Small intestine (tissue), 7 donors: Measurements from ENCODE around the gene SLC7A14. TPM values are rescaled to one million over a fixed set of nuclear protein-coding genes. Genes with fewer than 3 reads are reported as not detected.

Source experiments
- DNase-seq, 2 donors: peaks; one replicate each; pipeline versions ENCODE4 v3.0.0 to v3.0.0-alpha.2; 2013
- FAIRE-seq: peaks from 2 replicates; lab custom pipeline; 2012; peaks lifted over from hg19 to GRCh38; lab: Jason Lieb, UNC
- H3K27ac ChIP-seq, 3 donors: one replicate each; pipeline ENCODE4 v1.5.1; 2013; ENCODE audit warnings: low read length in 2 of 3, mild to moderate bottlenecking in 2 of 3, control low read depth in 1 of 3, inconsistent platforms in 1 of 3, low read depth in 1 of 3, moderate library complexity in 1 of 3
- H3K27me3 ChIP-seq, 3 donors: one replicate each; pipeline ENCODE4 v1.6.1; 2013; ENCODE audit warnings: low read length in 3 of 3, inconsistent platforms in 1 of 3; ENCODE audit not compliant: control insufficient read depth in 3 of 3, insufficient read depth in 3 of 3
- H3K36me3 ChIP-seq, 3 donors: one replicate each; pipeline ENCODE4 v1.6.1; 2013; ENCODE audit warnings: low read length in 3 of 3, inconsistent platforms in 1 of 3, low read depth in 1 of 3, mild to moderate bottlenecking in 1 of 3, moderate library complexity in 1 of 3; ENCODE audit not compliant: control insufficient read depth in 3 of 3, insufficient read depth in 2 of 3
- H3K4me1 ChIP-seq, 3 donors: one replicate each; pipeline ENCODE4 v1.6.1; 2013; ENCODE audit warnings: low read length in 2 of 3, inconsistent platforms in 1 of 3, low read depth in 1 of 3, mild to moderate bottlenecking in 1 of 3, moderate library complexity in 1 of 3; ENCODE audit not compliant: control insufficient read depth in 3 of 3, insufficient read depth in 2 of 3
- H3K4me3 ChIP-seq, 3 donors: one replicate each; pipeline ENCODE4 v1.5.1; 2013; ENCODE audit warnings: low read length in 3 of 3, control low read depth in 1 of 3, inconsistent platforms in 1 of 3, low read depth in 1 of 3, mild to moderate bottlenecking in 1 of 3, moderate library complexity in 1 of 3
- H3K9me3 ChIP-seq, 2 donors: one replicate each; pipeline ENCODE4 v1.6.1; 2013; ENCODE audit warnings: low read depth in 1 of 2, low read length in 1 of 2; ENCODE audit not compliant: control insufficient read depth in 2 of 2, insufficient read depth in 1 of 2
- WGBS, 3 donors: extraction: QIAGEN DNeasy Blood & Tissue Kit; methylation state at CpG; one replicate each; pipeline ENCODE4 v1.1.7; 2013; 5-methylcytosine and 5-hydroxymethylcytosine counted together
- polyA plus RNA-seq, 4 donors: library from polyadenylated mRNA; stranded (reverse) in 3 of 4; unstranded in 1 of 4; fragments of 200-250 nt in 3 of 4; fragments of 120-200 nt in 1 of 4; gene quantifications; one replicate each; pipeline versions ENCODE4 v1.2.1 to v1.2.3, GENCODE V29; 2013
- donor health status: healthy with polysubstance abuse.
- donor health status: control.
- donor health status: control.
- donor health status: Bipolar disorder and iron deficiency.
- donor health status: healthy.

The SLC7A14 gene
- polyA plus RNA-seq, 4 donors: 1.0 to 1.6 TPM; not detected in 2

DNA sequence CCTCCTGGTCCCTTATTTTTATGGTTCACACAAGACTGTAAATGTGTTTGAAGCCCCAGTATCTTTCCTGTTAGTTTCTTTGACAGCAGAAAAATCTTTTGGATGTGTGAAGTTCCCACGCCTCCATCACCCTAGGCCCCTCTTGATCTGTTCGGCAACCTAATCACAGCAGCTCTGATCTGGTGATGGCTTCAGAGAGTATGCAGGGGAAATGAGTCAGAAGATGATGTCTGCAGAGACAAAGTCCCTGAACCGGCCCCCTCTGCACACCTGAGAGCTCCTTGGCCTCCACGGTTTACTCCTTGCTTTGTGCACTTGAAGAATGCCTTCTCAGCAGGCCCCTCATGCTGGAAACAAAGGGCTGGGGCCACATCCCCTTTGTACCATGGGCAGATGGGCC is 103.7 kb downstream of the SLC7A14 start:
- Histone ChIP-seq H3K4me3 (no peak overlapping the region), H3K27me3 (no peaks in the 10 kb centered on the region), H3K4me1 (no peaks in the 10 kb centered on the region), H3K9me3 (no peaks in the 10 kb centered on the region), H3K27ac (no peak overlapping the region), H3K36me3 (no peaks in the 10 kb centered on the region)
- FAIRE-seq (no peak), DNase-seq (no peak)
- 79 to 88% (median 87%) methylated on average over 4 of the region's 4 CpGs for WGBS, 3 donors

DNA sequence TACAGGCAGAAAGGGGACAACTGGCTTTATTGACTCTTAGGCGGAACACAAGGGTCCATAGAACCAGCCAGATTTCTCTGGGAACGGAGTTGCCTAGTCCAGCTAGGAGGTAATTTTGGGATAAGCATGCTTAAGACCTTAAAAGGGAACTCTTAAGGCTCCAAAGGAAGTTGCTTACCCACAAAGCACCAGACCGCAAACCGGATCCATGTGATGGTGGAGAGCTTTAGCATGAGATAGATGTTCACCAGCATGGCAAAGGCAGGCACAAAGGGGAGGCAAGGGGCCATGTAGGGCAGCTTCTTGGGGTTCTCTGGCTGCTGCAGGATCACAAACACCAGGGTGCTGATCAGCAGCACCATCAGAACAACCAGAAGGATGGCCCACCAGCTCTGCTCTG is 105.8 kb downstream of the SLC7A14 start:
- FAIRE-seq (no peak), DNase-seq (no peak)
- WGBS, 3 donors: 84 to 92% (median 91%) methylated on average over 4 of the region's 4 CpGs
- Histone ChIP-seq H3K4me3 (no peak overlapping the region), H3K36me3 (no peaks in the 10 kb centered on the region), H3K27me3 (peaks cover 0 to 3% (median 2%) of the 10 kb centered on the region in 3 donors), H3K27ac (no peak overlapping the region), H3K4me1 (peaks cover 0 to 9% (median 0%) of the 10 kb centered on the region in 3 donors), H3K9me3 (no peaks in the 10 kb centered on the region)

GRCh38 chr3:170477395-170477794 is 108.5 kb downstream of the SLC7A14 start:
- H3K4me1 ChIP-seq: peaks cover 0 to 9% (median 0%) of the 10 kb centered on the region in 3 donors
- no peak overlapping the region for H3K27ac ChIP-seq
- no peak for DNase-seq
- H3K4me3 ChIP-seq: no peak overlapping the region
- no peaks in the 10 kb centered on the region for H3K9me3 ChIP-seq
- H3K36me3 ChIP-seq: no peaks in the 10 kb centered on the region
- no peak for FAIRE-seq
- H3K27me3 ChIP-seq: peaks cover 0 to 3% (median 2%) of the 10 kb centered on the region in 3 donors
- WGBS, 3 donors: 27 to 58% (median 35%) methylated on average over 2 of the region's 2 CpGs

- WGBS, 3 donors: 21 to 52% (median 22%) methylated on average over 6 of the region's 6 CpGs
- Histone ChIP-seq H3K9me3 (no peaks in the 10 kb centered on the region), H3K4me3 (no peak overlapping the region), H3K36me3 (no peaks in the 10 kb centered on the region), H3K4me1 (peaks cover 0 to 9% (median 0%) of the 10 kb centered on the region in 3 donors), H3K27me3 (peaks cover 0 to 3% (median 2%) of the 10 kb centered on the region in 3 donors), H3K27ac (no peak overlapping the region)
- no peak for FAIRE-seq
- peak in 1 of 2 donors; percentile 45 for DNase-seq
Observed at GRCh38 chr3:170476291-170476690, 109.6 kb downstream of the SLC7A14 start.

DNA sequence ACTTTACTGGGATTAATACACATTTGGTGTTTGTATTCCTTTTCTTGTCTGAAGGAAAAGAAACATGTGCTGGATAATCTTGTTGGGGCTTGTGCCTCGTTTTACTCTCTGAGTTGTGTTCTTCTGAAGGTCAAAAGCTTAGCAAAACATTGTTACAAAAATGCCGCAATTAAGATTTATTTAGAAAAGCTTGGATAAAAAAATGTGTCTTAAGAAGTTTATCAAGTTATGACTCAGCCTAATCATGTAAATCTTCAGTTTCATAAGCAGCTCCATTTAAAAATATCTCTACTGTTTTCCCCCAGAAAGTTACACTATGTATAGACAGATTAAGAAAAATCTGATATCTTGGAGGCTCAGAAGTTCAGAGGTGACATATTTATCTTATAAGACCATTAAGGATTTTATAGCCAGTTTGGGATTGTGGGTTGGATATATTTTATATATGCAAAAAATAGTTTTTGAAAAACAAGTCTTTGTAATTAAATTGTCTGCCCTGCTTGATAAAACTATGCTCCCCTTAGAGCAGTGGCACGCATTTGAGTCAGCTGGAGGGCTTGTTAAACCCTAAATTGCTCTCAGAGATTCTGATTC is 110.7 kb downstream of the SLC7A14 start:
- Histone ChIP-seq H3K36me3 (no peaks in the 10 kb centered on the region), H3K27ac (no peak overlapping the region), H3K4me3 (no peak overlapping the region), H3K9me3 (no peaks in the 10 kb centered on the region), H3K4me1 (peaks cover 0 to 9% (median 0%) of the 10 kb centered on the region in 3 donors), H3K27me3 (peaks cover 0 to 3% (median 2%) of the 10 kb centered on the region in 3 donors)
- FAIRE-seq (no peak), DNase-seq (no peak)
- whole genome bisulfite sequencing, 3 donors: 57 to 74% (median 70%) methylated on average over 3 of the region's 3 CpGs

- FAIRE-seq: no peak
- WGBS, 3 donors: 50 to 67% (median 61%) methylated on average over 3 of the region's 3 CpGs
- Histone ChIP-seq H3K4me1 (peaks cover 4 to 21% (median 9%) of the 10 kb centered on the region in 3 donors), H3K27ac (no peak overlapping the region), H3K36me3 (no peaks in the 10 kb centered on the region), H3K27me3 (peaks cover 0 to 6% (median 3%) of the 10 kb centered on the region in 3 donors), H3K9me3 (no peaks in the 10 kb centered on the region), H3K4me3 (no peak overlapping the region)
- no peak for DNase-seq
Observed at GRCh38 chr3:170473358-170473757, 112.5 kb downstream of the SLC7A14 start.

- FAIRE-seq: no peak
- Histone ChIP-seq H3K4me3 (no peak overlapping the region), H3K27me3 (peaks cover 0 to 4% (median 0%) of the 10 kb centered on the region in 3 donors), H3K4me1 (peaks cover 6 to 22% (median 9%) of the 10 kb centered on the region in 3 donors), H3K9me3 (no peaks in the 10 kb centered on the region), H3K27ac (no peak overlapping the region), H3K36me3 (no peaks in the 10 kb centered on the region)
- 60 to 68% (median 64%) methylated on average over 3 of the region's 3 CpGs for WGBS, 3 donors
- no peak for DNase-seq
Observed at GRCh38 chr3:170471149-170471548, 114.7 kb downstream of the SLC7A14 start.

DNA sequence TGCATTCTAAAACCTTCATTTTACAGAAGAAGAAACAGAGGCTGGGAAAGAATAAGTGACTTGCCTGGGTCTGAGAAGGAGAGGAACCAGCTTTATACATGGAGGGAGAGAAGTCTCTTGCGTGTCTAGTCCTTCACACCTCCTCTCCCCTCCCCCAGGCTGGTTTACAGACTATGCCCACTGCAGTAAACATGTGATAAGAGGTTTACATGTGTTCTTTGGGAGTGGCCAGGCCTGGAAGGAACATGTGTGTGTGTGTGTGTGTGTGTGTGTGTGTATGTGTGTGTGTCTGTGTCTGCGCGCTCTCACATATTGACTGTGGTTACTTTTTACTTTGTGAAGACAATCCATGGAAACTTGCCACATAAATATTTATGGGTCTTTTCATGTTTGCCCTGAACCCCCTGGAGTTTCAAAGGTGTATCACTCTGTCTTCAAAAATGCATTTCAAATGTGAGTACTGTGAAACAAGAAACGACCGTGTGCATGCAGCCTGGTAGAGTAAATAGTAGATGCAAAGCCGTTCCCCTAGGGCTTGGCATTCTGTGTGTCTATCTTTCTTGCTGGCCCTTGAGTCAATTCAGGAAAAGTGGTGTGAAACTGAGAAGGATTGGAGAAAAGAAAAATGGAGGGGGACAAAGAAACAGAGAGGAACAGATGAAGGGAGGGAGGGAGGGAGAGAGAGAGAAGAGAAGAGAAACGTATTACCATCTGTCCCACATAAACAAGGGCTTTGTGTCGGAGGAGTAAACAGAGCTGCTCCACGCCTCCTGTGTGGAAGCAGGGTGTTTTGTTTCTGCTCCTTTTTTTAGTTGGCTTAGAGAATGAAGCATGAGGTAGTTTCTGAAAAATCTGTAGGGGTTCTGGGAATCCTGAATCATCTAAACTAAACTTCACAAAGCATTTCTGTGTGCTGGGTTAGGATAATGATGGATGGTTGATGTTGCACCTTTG is 115.5 kb downstream of the SLC7A14 start:
- no peaks in the 10 kb centered on the region for H3K9me3 ChIP-seq
- WGBS, 3 donors: 31 to 39% (median 36%) methylated on average over 9 of the region's 9 CpGs
- no peak for FAIRE-seq
- peaks cover 6 to 27% (median 9%) of the 10 kb centered on the region in 3 donors for H3K4me1 ChIP-seq
- H3K27me3 ChIP-seq: peaks cover 0 to 4% (median 0%) of the 10 kb centered on the region in 3 donors
- peak in 1 of 2 donors; percentile 18 for DNase-seq
- no peak overlapping the region for H3K27ac ChIP-seq
- H3K36me3 ChIP-seq: no peaks in the 10 kb centered on the region
- no peak overlapping the region for H3K4me3 ChIP-seq
